HG03558 (cell line): Measurements from ENCODE around the gene NINJ1.

Source experiments
- ATAC-seq: cut with Tn5 transposase; IDR thresholded peaks from one replicate; pipeline ENCODE4 v1.9.1; 2021; ENCODE audit warnings: moderate number of reproducible peaks; ENCODE audit not compliant: unreplicated experiment; ENCODE audit errors: extremely low read depth

NINJ1 gene

GRCh38 chr9:93134015-93134739 is at the start of gene NINJ1:
TSS of gene NINJ1 (minus strand) at chr9:93134251. CDS start at chr9:93134217, 34 bp downstream.
- no peak for ATAC-seq

GRCh38 chr9:93183131-93183662 is 49.1 kb upstream of the NINJ1 start:
- no peak for ATAC-seq

- ATAC-seq, result no peak
Observed at GRCh38 chr9:93182572-93182971, 48.5 kb upstream of the NINJ1 start.

- ATAC-seq, result no peak
Observed at GRCh38 chr9:93181672-93182435, 47.8 kb upstream of the NINJ1 start.

GRCh38 chr9:93180938-93181337 is 46.9 kb upstream of the NINJ1 start:
- ATAC-seq, result no peak

- no peak for ATAC-seq
Observed at GRCh38 chr9:93178851-93179786, 45.1 kb upstream of the NINJ1 start.

GRCh38 chr9:93177676-93178075 is 43.6 kb upstream of the NINJ1 start:
- no peak for ATAC-seq

- no peak for ATAC-seq
Observed at GRCh38 chr9:93174976-93175375, 40.9 kb upstream of the NINJ1 start.

- no peak for ATAC-seq
Observed at GRCh38 chr9:93173365-93174051, 39.5 kb upstream of the NINJ1 start.

- no peak for ATAC-seq
Observed at GRCh38 chr9:93172666-93173364, 38.8 kb upstream of the NINJ1 start.

- ATAC-seq, result no peak
Observed at GRCh38 chr9:93171261-93171990, 37.4 kb upstream of the NINJ1 start.

GRCh38 chr9:93170571-93170970 is 36.5 kb upstream of the NINJ1 start:
- no peak for ATAC-seq

- no peak for ATAC-seq
Observed at GRCh38 chr9:93169444-93169843, 35.4 kb upstream of the NINJ1 start.

- ATAC-seq, result no peak
Observed at GRCh38 chr9:93168581-93168980, 34.5 kb upstream of the NINJ1 start.

- no peak for ATAC-seq
Observed at GRCh38 chr9:93167838-93168237, 33.8 kb upstream of the NINJ1 start.

- no peak for ATAC-seq
Observed at GRCh38 chr9:93167185-93167584, 33.1 kb upstream of the NINJ1 start.

GRCh38 chr9:93166699-93167098 is 32.6 kb upstream of the NINJ1 start:
- ATAC-seq, result no peak

GRCh38 chr9:93164085-93164484 is 30.0 kb upstream of the NINJ1 start:
- ATAC-seq, result no peak
